NCI-H2196 (cell line): ENCODE results near the gene ARID4B.
A peak's percentile ranks its signal among the peaks of the same experiment; 100 is the strongest.

Source experiments
- DNase-seq: peaks from one replicate; lab custom pipeline; 2025; ENCODE audit not compliant: unreplicated experiment; lab: John Stamatoyannopoulos, UW

The ARID4B gene

DNA sequence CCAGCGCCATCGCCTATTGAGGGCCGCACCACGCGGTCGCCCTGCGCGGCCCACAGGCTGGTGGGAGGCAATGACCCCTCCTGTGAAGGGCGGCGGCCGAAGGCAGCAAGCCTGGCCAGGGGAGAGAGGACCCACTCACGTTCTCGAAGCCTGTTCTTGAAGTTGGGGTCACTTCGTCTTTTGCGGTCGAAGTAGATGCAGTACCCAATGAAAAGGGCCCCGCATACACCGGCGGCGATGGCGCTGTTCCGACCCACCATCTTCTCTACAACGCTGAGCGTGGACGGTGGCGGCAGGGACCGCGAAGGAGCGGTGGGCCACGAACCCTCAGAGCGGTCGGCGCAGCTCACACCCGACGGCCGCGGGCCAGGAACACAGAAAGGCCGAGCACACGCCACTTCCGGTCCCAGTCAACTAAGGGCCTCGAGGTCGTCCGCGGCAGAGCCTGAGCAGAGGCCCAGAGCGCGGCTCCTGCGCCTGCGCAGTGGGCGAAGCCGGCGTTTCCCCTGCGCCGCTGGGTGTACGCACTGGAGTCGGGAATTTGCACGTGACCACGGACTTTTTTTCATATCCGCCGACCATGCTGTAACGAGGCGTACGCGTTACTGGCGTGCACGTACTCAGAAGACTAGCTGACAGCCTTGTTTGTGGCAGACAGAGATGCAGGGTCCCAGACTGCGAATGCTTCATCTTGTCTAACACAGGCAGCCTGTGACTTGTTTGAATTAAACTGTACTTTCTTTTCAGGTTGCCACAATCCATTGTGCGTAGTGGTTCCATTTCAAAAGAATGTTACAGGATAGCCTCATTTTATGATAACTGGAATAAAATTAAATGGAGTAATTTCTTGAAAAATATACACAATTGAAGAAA is 199.3 kb downstream of the ARID4B start, which contains the start of gene TOMM20:
TSS of gene TOMM20 (minus strand) at position 382 of the 873 bp plus-strand sequence. CDS start at position 260, 122 bp downstream.
- DNase-seq, result peak; percentile 87

DNA sequence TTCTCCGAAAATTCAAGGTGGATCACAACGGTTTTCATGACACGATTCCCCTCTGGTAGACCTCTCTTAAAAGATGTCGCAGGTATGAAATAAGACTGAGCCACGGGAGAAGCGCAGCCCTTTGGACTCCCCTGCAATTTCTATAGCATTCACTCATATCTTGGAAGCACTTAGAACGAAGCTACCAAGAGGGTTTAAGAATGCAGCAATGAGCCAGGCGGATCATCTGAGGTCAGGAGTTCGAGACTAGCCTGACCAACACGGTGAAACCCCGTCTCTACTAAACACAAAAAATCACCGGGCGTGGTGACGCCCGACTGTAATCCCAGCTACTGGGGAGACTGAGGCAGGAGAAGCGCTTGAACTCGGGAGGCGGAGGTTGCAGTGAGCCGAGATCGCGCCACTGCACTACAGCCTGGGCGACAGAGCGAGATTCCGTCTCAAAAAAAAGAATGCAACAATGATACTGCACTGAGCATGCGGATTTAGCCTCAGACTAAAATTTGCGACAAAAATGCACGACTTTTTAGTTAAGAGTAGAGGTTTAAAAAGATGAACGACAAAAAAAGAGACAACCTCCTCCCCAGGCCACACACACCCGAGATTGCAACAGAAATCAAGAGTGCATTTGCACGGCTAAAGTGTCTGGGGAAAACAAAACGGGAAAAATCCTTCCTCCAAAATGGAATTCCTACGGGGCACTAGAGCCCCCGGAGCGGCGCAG is 200.1 kb downstream of the ARID4B start:
- DNase-seq, result no peak

DNA sequence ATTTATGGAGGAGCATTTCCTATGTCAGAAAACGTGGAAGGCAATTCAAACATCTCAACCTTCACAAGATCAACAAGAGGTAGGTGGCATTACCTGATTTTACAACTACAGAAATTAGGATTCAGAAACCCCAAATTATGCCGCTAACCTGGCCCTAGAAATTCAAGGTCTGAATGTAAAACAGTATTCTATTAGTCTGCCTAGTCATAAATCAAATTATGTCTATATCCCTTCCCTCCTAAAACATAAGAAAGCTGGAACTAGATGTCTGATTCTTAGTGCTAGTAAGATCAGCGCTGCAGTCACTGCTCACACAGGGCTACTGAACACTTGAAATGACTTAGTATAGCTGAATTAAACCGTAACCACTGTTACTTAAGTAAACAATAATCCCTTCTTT is 200.8 kb downstream of the ARID4B start:
- no peak for DNase-seq

DNA sequence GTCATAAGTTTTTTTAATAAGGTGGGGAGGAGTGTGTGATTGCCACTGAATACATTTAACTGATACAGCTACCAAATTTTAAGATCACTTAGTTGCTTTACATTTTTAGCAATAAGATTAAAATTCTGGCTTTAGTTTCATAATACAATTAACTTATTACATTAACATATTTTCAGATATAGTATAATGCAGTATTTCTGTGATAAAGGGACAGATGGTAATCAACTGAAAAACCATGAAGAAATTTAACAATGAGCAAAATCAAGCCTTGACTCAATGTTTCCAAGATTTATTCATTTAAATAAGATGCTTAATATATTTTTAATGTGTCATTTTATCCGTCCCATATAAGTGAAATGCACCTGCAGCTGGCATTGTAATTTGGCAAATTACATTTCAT is 203.3 kb downstream of the ARID4B start:
- no peak for DNase-seq

DNA sequence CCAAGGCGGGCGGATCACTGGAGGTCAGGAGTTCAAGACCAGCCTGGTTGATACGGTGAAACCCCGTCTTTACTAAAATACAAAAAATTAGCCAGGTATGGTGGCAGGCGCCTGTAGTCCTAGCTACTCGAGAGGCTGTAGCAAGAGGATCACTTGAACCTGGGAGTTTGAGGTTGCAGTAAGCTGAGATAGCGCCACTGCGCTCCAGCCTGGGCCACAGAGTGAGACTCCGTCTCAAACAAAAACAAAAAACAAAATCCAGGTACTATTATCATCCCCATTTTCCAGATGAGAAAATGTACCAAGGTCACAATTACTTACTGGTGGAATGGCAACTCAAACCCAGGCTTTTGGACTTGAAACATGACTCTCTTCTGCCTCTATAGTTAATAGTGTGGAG is 203.9 kb downstream of the ARID4B start:
- DNase-seq, result no peak

DNA sequence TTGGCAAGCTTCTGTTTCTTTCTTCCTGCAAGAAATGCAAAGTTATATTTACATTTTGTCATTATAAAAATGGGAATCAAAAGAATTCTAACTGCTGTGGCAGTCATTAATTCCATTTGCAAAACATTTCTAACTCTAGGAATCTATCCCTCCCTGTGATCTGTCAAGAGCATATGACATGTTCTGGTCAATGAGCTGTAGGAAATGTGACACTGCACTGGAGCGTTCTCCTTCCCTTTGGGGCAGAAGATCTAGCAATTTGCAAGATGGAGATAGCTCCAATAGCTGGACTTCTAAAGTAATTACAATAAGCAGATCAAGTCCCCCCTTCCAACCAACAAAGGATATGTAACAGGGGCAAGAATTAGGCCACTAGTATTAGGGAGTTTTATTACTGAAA is 205.6 kb downstream of the ARID4B start:
- no peak for DNase-seq
